Upper lobe of left lung (tissue), 6 donors: ENCODE data around the gene TFCP2. TPM values are rescaled to one million over a fixed set of nuclear protein-coding genes. Genes with fewer than 3 reads are reported as not detected.
"Not testable (repeated sequence)": the region's sequence is repeated elsewhere in the genome, so short reads cannot be mapped to it uniquely, and the experiment has no call there.

Source experiments
- ATAC-seq, 2 donors: fragments of 200-7000 bp; cut with Tn5 transposase; one replicate each; pipeline ENCODE4 v1.9.1; 2022; ENCODE audit warnings: mild to moderate bottlenecking in 2 of 2, moderate library complexity in 2 of 2; ENCODE audit not compliant: low FRiP score in 2 of 2
- DNase-seq, 2 donors: peaks; one replicate each; pipeline ENCODE4 v3.0.0-alpha.2; 2019 to 2020
- H3K27ac ChIP-seq, 4 donors: fragments of 200-600 bp; sonication (generic); one replicate each; pipeline ENCODE4 v1.5.1; 2016 to 2019
- H3K27me3 ChIP-seq, 4 donors: fragments of 200-600 bp; sonication (generic); one replicate each; pipeline ENCODE4 v1.5.1; 2017 to 2019
- H3K36me3 ChIP-seq, 4 donors: fragments of 200-600 bp; sonication (generic); one replicate each; pipeline ENCODE4 v1.5.1; 2016 to 2019
- H3K4me1 ChIP-seq, 4 donors: fragments of 200-600 bp; sonication (generic); one replicate each; pipeline ENCODE4 v1.5.1; 2018 to 2019
- H3K4me3 ChIP-seq, 4 donors: fragments of 200-600 bp; sonication (generic); one replicate each; pipeline ENCODE4 v1.5.1; 2017 to 2019; ENCODE audit warnings: mild to moderate bottlenecking in 2 of 4, moderate library complexity in 1 of 4
- H3K9me3 ChIP-seq, 4 donors: fragments of 200-600 bp; sonication (generic); one replicate each; pipeline ENCODE4 v1.5.1; 2018 to 2019
- CTCF ChIP-seq, 6 experiments: fragments of 450-650 bp in 4 of 6; fragments of 200-600 bp in 2 of 6; sonication (generic) in 2 of 6; IDR thresholded peaks; one replicate each; pipeline ENCODE4 v1.5.1; 2016 to 2019; ENCODE audit warnings: antibody characterized with exemption in 6 of 6
- EP300 ChIP-seq, 4 donors: sonication (generic); formaldehyde crosslinking; IDR thresholded peaks; one replicate each; pipeline ENCODE4 v1.5.1; 2017; ENCODE audit warnings: antibody characterized with exemption in 4 of 4, control low read depth in 2 of 4
- POLR2A ChIP-seq, 4 donors: fragments of 450-650 bp; IDR thresholded peaks; one replicate each; pipeline ENCODE4 v1.5.1; 2016 to 2017; ENCODE audit warnings: antibody characterized with exemption in 4 of 4, mild to moderate bottlenecking in 2 of 4
- POLR2AphosphoS5 ChIP-seq, 2 donors: sonication (generic); formaldehyde crosslinking; IDR thresholded peaks; one replicate each; pipeline ENCODE4 v1.5.1; 2017; ENCODE audit warnings: antibody characterized with exemption in 2 of 2
- WGBS, 2 donors: methylation state at CpG; one replicate each; pipeline ENCODE4 v1.1.5; 2017 to 2018; 5-methylcytosine and 5-hydroxymethylcytosine counted together
- total RNA-seq, 6 donors: library from RNA; depleted of rRNA in 4 of 6; stranded (reverse); fragments of >200 nt in 4 of 6; gene quantifications; one replicate each; pipeline versions ENCODE4 v1.1.0 to v1.2.1, GENCODE V29; 2016 to 2021
- donor health status: DM: no; HTN: no; CAD: no; lungs with moderate emphysema.
- donor health status: DM: no; HTN: yes; CAD: no; lungs with severe emphysema.

The TFCP2 gene
- total RNA-seq, result 10 to 100 TPM in 5 of 6 donors, 1 to 10 TPM in 1; 9.6 to 23.3 (median 20.0) TPM

DNA sequence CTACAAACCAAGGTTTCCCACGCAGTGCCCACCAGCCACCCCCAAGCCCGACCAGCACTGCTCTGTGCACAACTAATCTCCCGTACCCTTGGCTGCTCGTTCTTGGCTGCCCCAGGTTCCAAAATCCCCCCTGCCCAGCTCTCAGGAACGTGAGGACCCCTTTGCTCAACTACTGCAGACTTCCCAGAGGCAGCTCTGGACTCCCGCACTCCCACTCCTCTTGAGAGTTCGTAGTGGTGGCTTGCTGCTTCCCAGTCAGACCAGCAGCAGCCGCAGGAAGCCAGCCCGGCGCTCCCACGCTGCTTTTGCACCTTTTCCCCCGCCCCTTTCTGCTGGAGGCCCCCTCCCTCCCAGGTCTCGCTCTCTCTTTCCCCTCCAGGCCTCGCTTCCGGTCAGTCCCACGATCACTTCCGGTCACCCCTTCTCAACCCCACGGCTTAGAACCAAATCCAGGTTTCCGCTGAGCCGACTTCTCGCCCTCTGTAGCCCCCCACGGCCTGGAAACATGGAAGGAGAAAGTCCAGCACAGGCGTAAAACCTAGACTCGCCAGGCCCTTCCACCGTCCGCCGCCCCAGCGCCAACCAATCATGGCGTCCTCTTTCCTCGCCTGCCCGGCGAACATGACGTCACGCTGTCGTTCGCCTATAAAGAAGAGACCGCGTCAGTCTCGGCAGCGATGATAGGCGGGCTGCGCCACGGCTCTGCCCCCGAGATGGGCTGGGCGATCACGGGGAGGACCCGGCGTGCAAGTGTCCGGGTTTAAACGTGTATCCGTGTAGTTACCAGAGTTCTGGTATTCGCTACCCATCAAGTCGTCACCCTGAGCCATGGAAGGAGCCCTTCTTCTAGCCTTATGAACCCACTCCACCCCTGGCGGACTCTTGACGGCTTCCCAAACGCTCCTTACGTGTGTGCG lies at the start of gene TFCP2:
Gene TFCP2, minus strand, starts transcription at position 621 of the 917 bp plus-strand sequence. CDS start 713 bp downstream, outside the sequence.
- WGBS, 2 donors, result 0 to 1% methylated on average over 37 to 55 of the region's 58 CpGs

GRCh38 chr12:51222461-51222860 lies 49.5 kb upstream of the TFCP2 start:
- Histone ChIP-seq H3K27ac (peak overlapping the region in 1 of 4 donors; percentile 54), H3K36me3 (no peaks in the 10 kb centered on the region), H3K9me3 (no peaks in the 10 kb centered on the region), H3K4me3 (peak overlapping the region in 2 of 4 donors; percentile 18 to 27), H3K27me3 (no peaks in the 10 kb centered on the region), H3K4me1 (peaks cover 8 to 14% (median 11%) of the 10 kb centered on the region in 4 donors)
- no peak for DNase-seq
- WGBS, 2 donors, result 35 to 45% methylated on average over 7 of the region's 7 CpGs
- TF ChIP-seq POLR2A (IDR thresholded peaks at IDR 0.05), result no peak
- TF ChIP-seq POLR2AphosphoS5 (IDR thresholded peaks at IDR 0.05), result no peak
- TF ChIP-seq EP300 (IDR thresholded peaks at IDR 0.05), result no peak
- TF ChIP-seq CTCF (IDR thresholded peaks at IDR 0.05), result no peak
- ATAC-seq, result no peak

More for the DNA sequence above, at the start of gene TFCP2:
- peaks cover 15 to 44% (median 20%) of the 10 kb centered on the region in 4 donors for H3K4me1 ChIP-seq
- H3K27ac ChIP-seq, result peak within 1 kb of the TSS; percentile 90 to 99 (median 98)
- no peaks in the 10 kb centered on the region for H3K27me3 ChIP-seq
- peak within 1 kb of the TSS; percentile 52 to 86 (median 72) for H3K4me3 ChIP-seq
- TF ChIP-seq POLR2AphosphoS5 (IDR thresholded peaks at IDR 0.05) (peak; percentile 79 to 81), CTCF (IDR thresholded peaks at IDR 0.05) (peak in 1 of 6 experiments; percentile 10), POLR2A (IDR thresholded peaks at IDR 0.05) (peak in 2 of 4 donors; percentile 72 to 83), EP300 (IDR thresholded peaks at IDR 0.05) (no peak)
- no peaks in the 10 kb centered on the region for H3K36me3 ChIP-seq
- no peaks in the 10 kb centered on the region for H3K9me3 ChIP-seq
- peak; percentile 99 for ATAC-seq
- peak; percentile 97 to 99 for DNase-seq

- WGBS, 2 donors, result 81 to 90% methylated on average over 12 of the region's 12 CpGs
- peaks cover 15 to 21% (median 18%) of the 10 kb centered on the region in 4 donors for H3K4me1 ChIP-seq
- DNase-seq, H3K4me3 ChIP-seq, H3K27ac ChIP-seq, H3K36me3 ChIP-seq, ATAC-seq, H3K9me3 ChIP-seq, H3K27me3 ChIP-seq: not testable (repeated sequence)
Measured at GRCh38 chr12:51219857-51220256, 46.9 kb upstream of the TFCP2 start.

DNA sequence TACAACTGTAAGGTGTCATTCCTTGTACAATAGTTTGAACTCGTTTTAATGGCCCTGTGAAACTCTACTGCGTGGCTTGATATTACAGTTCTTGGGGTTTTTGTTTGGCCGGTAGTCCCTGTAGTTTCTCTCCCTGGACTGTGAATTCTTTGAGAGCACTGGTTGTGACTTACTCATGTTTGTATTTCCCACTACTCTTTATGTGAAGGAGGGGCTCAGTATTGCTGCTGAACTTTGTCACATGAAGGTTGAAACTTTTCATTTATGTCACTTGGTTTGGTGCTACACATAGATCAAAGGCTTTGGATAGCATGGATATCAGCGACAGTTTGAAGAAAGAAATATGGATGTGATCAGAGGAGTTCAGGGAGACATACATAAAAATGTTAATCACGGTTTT lies 46.4 kb upstream of the TFCP2 start:
- TF ChIP-seq POLR2AphosphoS5 (IDR thresholded peaks at IDR 0.05) (no peak), EP300 (IDR thresholded peaks at IDR 0.05) (no peak), CTCF (IDR thresholded peaks at IDR 0.05) (no peak), POLR2A (IDR thresholded peaks at IDR 0.05) (no peak)
- no peaks in the 10 kb centered on the region for H3K27me3 ChIP-seq
- no peaks in the 10 kb centered on the region for H3K36me3 ChIP-seq
- ATAC-seq (no peak), DNase-seq (no peak)
- 70 to 73% methylated on average over 5 of the region's 5 CpGs for WGBS, 2 donors
- no peaks in the 10 kb centered on the region for H3K9me3 ChIP-seq
- H3K4me1 ChIP-seq, result peaks cover 15 to 21% (median 18%) of the 10 kb centered on the region in 4 donors
- peak overlapping the region; percentile 95 to 98 (median 98) for H3K27ac ChIP-seq
- H3K4me3 ChIP-seq, result peak overlapping the region in 2 of 4 donors; percentile 80 to 84

GRCh38 chr12:51218607-51219161 lies 45.7 kb upstream of the TFCP2 start:
- peak in 1 of 2 donors; percentile 39 for DNase-seq
- H3K27ac ChIP-seq, result peak overlapping the region; percentile 95 to 98 (median 98)
- 51 to 66% methylated on average over 10 of the region's 10 CpGs for WGBS, 2 donors
- H3K36me3 ChIP-seq, result no peaks in the 10 kb centered on the region
- H3K4me1 ChIP-seq, result peaks cover 15 to 21% (median 18%) of the 10 kb centered on the region in 4 donors
- peak; percentile 2 to 49 for ATAC-seq
- H3K9me3 ChIP-seq, result no peaks in the 10 kb centered on the region
- no peak for TF ChIP-seq EP300 (IDR thresholded peaks at IDR 0.05)
- TF ChIP-seq CTCF (IDR thresholded peaks at IDR 0.05), result peak in 1 of 6 experiments; percentile 30
- H3K4me3 ChIP-seq, result peak overlapping the region; percentile 80 to 88 (median 82)
- H3K27me3 ChIP-seq, result no peaks in the 10 kb centered on the region
